PFSK-1 (cell line): Measurements from ENCODE around the gene PAX2.

ENCODE experiments used
- POLR2AphosphoS5 ChIP-seq: IDR thresholded peaks from 2 replicates; pipeline ENCODE4 v1.6.1; 2012; ENCODE audit warnings: low read depth, mild to moderate bottlenecking, control low read depth, low read length, moderate library complexity
- TAF1 ChIP-seq: IDR thresholded peaks from 2 replicates; pipeline ENCODE4 v1.6.1; 2012; ENCODE audit warnings: low read length, control low read depth, borderline replicate concordance; ENCODE audit not compliant: insufficient read depth

- TF ChIP-seq TAF1 (no peak), POLR2AphosphoS5 (no peak)
Observed at GRCh38 chr10:100831742-100832141, 86.4 kb downstream of the PAX2 start.
